HEK293 (cell line): ENCODE measurements around the gene CNIH3.
A peak's percentile ranks its signal among the peaks of the same experiment; 100 is the strongest.

Source experiments
- FEZF1 ChIP-seq: fragments of 450-650 bp; formaldehyde crosslinking; IDR thresholded peaks from 2 replicates; pipeline ENCODE4 v1.5.1; 2016; ENCODE audit warnings: missing biosample characterization, missing genetic modification characterization
- GFI1B ChIP-seq: fragments of 450-650 bp; formaldehyde crosslinking; IDR thresholded peaks from 2 replicates; pipeline ENCODE4 v1.5.1; 2016; ENCODE audit warnings: missing biosample characterization, missing genetic modification characterization
- HOXD13 ChIP-seq: sonication (generic); formaldehyde crosslinking; IDR thresholded peaks from 2 replicates; pipeline ENCODE4 v1.8.0; 2022; ENCODE audit warnings: missing genetic modification reagents, borderline replicate concordance
- KLF8 ChIP-seq: fragments of 450-650 bp; formaldehyde crosslinking; IDR thresholded peaks from 2 replicates; pipeline ENCODE4 v1.5.1; 2016; ENCODE audit warnings: missing biosample characterization, missing genetic modification characterization
- REPIN1 ChIP-seq: fragments of 450-650 bp; formaldehyde crosslinking; IDR thresholded peaks from 2 replicates; pipeline ENCODE4 v1.5.1; 2017; ENCODE audit warnings: missing biosample characterization, missing genetic modification characterization, low read depth
- SP7 ChIP-seq: fragments of 450-650 bp; formaldehyde crosslinking; IDR thresholded peaks from 2 replicates; pipeline ENCODE4 v1.5.1; 2016; ENCODE audit warnings: missing biosample characterization, missing genetic modification characterization
- ZBTB20 ChIP-seq: fragments of 450-650 bp; formaldehyde crosslinking; IDR thresholded peaks from 2 replicates; pipeline ENCODE4 v1.5.1; 2016; ENCODE audit warnings: missing biosample characterization, missing genetic modification characterization
- ZFHX2 ChIP-seq: fragments of 450-650 bp; formaldehyde crosslinking; conservative IDR thresholded peaks from 2 replicates; pipeline ENCODE4 v1.5.1; 2016; ENCODE audit warnings: missing biosample characterization, missing genetic modification characterization
- ZFP69B ChIP-seq: fragments of 450-650 bp; formaldehyde crosslinking; IDR thresholded peaks from 2 replicates; pipeline ENCODE4 v1.5.1; 2016; ENCODE audit warnings: missing biosample characterization, missing genetic modification characterization
- ZNF157 ChIP-seq: fragments of 450-650 bp; formaldehyde crosslinking; IDR thresholded peaks from 2 replicates; pipeline ENCODE4 v1.5.1; 2016; ENCODE audit warnings: missing biosample characterization, missing genetic modification characterization
- ZNF416 ChIP-seq: fragments of 450-650 bp; formaldehyde crosslinking; IDR thresholded peaks from 2 replicates; pipeline ENCODE4 v1.5.1; 2016; ENCODE audit warnings: missing biosample characterization, missing genetic modification characterization
- ZNF423 ChIP-seq: fragments of 450-650 bp; formaldehyde crosslinking; IDR thresholded peaks from 2 replicates; pipeline ENCODE4 v1.5.1; 2016; ENCODE audit warnings: missing biosample characterization, missing genetic modification characterization
- ZNF544 ChIP-seq: fragments of 450-650 bp; formaldehyde crosslinking; IDR thresholded peaks from 2 replicates; pipeline ENCODE4 v1.5.0; 2017; ENCODE audit warnings: missing biosample characterization, missing genetic modification characterization
- ZNF560 ChIP-seq: fragments of 450-650 bp; formaldehyde crosslinking; IDR thresholded peaks from 2 replicates; pipeline ENCODE4 v1.5.1; 2017; ENCODE audit warnings: missing biosample characterization, missing genetic modification characterization, borderline replicate concordance
- ZNF626 ChIP-seq: fragments of 450-650 bp; sonication (Bioruptor Pico); formaldehyde crosslinking; IDR thresholded peaks from 2 replicates; pipeline ENCODE4 v1.5.1; 2018; ENCODE audit warnings: missing biosample characterization, missing genetic modification characterization, inconsistent platforms
- ZNF629 ChIP-seq: fragments of 450-650 bp; formaldehyde crosslinking; IDR thresholded peaks from 2 replicates; pipeline ENCODE4 v1.5.1; 2017; ENCODE audit warnings: missing biosample characterization, missing genetic modification characterization
- ZNF776 ChIP-seq: fragments of 450-650 bp; formaldehyde crosslinking; IDR thresholded peaks from 2 replicates; pipeline ENCODE4 v1.5.0; 2017; ENCODE audit warnings: missing biosample characterization, missing genetic modification characterization, borderline replicate concordance
- TF ChIP-seq, protein P1 (sequence below): fragments of 450-650 bp; formaldehyde crosslinking; IDR thresholded peaks from 2 replicates; pipeline ENCODE4 v1.5.1; 2016; ENCODE audit warnings: missing biosample characterization, missing genetic modification characterization
- TF ChIP-seq, protein P2 (sequence below): fragments of 450-650 bp; formaldehyde crosslinking; IDR thresholded peaks from 2 replicates; pipeline ENCODE4 v1.5.1; 2016; ENCODE audit warnings: missing biosample characterization, missing genetic modification characterization
- TF ChIP-seq, protein P3 (sequence below): fragments of 450-650 bp; formaldehyde crosslinking; IDR thresholded peaks from 2 replicates; pipeline ENCODE4 v1.5.1; 2017; ENCODE audit warnings: missing biosample characterization, missing genetic modification characterization
- TF ChIP-seq, protein P4 (sequence below): fragments of 450-650 bp; formaldehyde crosslinking; IDR thresholded peaks from 2 replicates; pipeline ENCODE4 v1.5.1; 2017; ENCODE audit warnings: missing biosample characterization, missing genetic modification characterization
- TF ChIP-seq, protein P5 (sequence below): fragments of 450-650 bp; formaldehyde crosslinking; IDR thresholded peaks from 2 replicates; pipeline ENCODE4 v1.5.1; 2016; ENCODE audit warnings: missing biosample characterization, missing genetic modification characterization, borderline replicate concordance
- TF ChIP-seq, protein P6 (sequence below): fragments of 450-650 bp; IDR thresholded peaks from 2 replicates; pipeline ENCODE4 v1.5.1; 2018; ENCODE audit warnings: missing biosample characterization, mild to moderate bottlenecking, missing genetic modification characterization
- TF ChIP-seq, protein P7 (sequence below): fragments of 450-650 bp; formaldehyde crosslinking; IDR thresholded peaks from 2 replicates; pipeline ENCODE4 v1.5.1; 2016; ENCODE audit warnings: missing biosample characterization, missing genetic modification characterization

Gene CNIH3

DNA sequence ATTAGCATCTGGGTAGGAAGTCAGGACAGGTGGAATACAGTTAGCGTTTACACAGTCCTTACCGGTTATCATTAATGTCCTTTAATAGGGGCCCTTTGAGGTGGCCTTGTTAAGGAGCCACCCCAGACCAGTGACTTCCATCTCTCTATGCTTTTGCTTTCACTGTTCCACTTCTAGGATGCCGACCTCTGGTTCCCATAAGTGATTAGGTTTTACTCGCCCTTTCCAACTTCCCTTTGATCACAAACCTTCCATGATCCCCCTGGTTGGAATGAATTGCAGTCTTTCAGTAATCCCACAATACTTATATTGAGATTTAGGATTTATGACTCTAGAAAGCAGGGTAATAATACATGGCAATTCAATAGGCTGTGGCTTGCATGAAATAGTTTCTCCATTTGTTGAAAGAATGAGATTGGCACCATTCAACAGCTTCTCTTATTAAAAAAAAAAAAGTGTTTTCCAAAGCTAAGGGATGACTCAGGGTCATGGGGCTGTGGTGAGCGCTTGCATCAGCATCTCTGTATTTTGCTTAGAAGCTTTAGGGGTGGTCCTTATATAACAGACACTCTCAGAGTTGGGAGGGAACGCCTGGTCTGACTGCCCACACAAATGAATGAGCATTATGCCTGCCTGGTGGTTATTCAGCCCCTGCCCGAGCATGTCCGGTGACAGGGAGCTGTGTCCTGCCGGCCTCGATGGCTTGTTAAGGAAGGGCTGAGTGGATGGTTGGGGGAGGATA, 110.5 kb downstream of the CNIH3 start (continued):
- TF ChIP-seq, protein P1, sequence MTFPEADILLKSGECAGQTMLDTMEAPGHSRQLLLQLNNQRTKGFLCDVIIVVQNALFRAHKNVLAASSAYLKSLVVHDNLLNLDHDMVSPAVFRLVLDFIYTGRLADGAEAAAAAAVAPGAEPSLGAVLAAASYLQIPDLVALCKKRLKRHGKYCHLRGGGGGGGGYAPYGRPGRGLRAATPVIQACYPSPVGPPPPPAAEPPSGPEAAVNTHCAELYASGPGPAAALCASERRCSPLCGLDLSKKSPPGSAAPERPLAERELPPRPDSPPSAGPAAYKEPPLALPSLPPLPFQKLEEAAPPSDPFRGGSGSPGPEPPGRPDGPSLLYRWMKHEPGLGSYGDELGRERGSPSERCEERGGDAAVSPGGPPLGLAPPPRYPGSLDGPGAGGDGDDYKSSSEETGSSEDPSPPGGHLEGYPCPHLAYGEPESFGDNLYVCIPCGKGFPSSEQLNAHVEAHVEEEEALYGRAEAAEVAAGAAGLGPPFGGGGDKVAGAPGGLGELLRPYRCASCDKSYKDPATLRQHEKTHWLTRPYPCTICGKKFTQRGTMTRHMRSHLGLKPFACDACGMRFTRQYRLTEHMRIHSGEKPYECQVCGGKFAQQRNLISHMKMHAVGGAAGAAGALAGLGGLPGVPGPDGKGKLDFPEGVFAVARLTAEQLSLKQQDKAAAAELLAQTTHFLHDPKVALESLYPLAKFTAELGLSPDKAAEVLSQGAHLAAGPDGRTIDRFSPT (tag by site-specific recombination) = no peak
- TF ChIP-seq KLF8 (tag by site-specific recombination) = no peak
- TF ChIP-seq SP7 (tag by site-specific recombination) = peak; percentile 49; the same call in 1 of the 2 replicates
- TF ChIP-seq ZNF416 = no peak
- peak; percentile 66 for TF ChIP-seq ZNF629 (tag by site-specific recombination)
- TF ChIP-seq, protein P2, sequence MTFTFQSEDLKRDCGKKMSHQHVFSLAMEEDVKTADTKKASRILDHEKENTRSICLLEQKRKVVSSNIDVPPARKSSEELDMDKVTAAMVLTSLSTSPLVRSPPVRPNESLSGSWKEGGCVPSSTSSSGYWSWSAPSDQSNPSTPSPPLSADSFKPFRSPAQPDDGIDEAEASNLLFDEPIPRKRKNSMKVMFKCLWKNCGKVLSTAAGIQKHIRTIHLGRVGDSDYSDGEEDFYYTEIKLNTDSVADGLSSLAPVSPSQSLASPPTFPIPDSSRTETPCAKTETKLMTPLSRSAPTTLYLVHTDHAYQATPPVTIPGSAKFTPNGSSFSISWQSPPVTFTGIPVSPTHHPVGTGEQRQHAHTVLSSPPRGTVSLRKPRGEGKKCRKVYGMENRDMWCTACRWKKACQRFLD = no peak
- TF ChIP-seq, protein P3, sequence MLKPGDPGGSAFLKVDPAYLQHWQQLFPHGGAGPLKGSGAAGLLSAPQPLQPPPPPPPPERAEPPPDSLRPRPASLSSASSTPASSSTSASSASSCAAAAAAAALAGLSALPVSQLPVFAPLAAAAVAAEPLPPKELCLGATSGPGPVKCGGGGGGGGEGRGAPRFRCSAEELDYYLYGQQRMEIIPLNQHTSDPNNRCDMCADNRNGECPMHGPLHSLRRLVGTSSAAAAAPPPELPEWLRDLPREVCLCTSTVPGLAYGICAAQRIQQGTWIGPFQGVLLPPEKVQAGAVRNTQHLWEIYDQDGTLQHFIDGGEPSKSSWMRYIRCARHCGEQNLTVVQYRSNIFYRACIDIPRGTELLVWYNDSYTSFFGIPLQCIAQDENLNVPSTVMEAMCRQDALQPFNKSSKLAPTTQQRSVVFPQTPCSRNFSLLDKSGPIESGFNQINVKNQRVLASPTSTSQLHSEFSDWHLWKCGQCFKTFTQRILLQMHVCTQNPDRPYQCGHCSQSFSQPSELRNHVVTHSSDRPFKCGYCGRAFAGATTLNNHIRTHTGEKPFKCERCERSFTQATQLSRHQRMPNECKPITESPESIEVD (tag by site-specific recombination) = no peak
- no peak for TF ChIP-seq ZNF544
- TF ChIP-seq ZNF157 (tag by site-specific recombination) = no peak; the same call in 1 of the 2 replicates
- 0 out of 2 replicates have a peak, but pooled peaks have one; percentile 27 for TF ChIP-seq ZFP69B (tag by site-specific recombination)
- TF ChIP-seq, protein P4, sequence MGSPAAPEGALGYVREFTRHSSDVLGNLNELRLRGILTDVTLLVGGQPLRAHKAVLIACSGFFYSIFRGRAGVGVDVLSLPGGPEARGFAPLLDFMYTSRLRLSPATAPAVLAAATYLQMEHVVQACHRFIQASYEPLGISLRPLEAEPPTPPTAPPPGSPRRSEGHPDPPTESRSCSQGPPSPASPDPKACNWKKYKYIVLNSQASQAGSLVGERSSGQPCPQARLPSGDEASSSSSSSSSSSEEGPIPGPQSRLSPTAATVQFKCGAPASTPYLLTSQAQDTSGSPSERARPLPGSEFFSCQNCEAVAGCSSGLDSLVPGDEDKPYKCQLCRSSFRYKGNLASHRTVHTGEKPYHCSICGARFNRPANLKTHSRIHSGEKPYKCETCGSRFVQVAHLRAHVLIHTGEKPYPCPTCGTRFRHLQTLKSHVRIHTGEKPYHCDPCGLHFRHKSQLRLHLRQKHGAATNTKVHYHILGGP = no peak
- peak; percentile 82 for TF ChIP-seq ZFHX2 (tag by site-specific recombination)
- TF ChIP-seq ZNF560 = no peak
- TF ChIP-seq FEZF1 (tag by site-specific recombination) = no peak
- no peak for TF ChIP-seq ZNF626 (tag by site-specific recombination)
- no peak for TF ChIP-seq REPIN1 (tag by site-specific recombination)
- TF ChIP-seq, protein P5, sequence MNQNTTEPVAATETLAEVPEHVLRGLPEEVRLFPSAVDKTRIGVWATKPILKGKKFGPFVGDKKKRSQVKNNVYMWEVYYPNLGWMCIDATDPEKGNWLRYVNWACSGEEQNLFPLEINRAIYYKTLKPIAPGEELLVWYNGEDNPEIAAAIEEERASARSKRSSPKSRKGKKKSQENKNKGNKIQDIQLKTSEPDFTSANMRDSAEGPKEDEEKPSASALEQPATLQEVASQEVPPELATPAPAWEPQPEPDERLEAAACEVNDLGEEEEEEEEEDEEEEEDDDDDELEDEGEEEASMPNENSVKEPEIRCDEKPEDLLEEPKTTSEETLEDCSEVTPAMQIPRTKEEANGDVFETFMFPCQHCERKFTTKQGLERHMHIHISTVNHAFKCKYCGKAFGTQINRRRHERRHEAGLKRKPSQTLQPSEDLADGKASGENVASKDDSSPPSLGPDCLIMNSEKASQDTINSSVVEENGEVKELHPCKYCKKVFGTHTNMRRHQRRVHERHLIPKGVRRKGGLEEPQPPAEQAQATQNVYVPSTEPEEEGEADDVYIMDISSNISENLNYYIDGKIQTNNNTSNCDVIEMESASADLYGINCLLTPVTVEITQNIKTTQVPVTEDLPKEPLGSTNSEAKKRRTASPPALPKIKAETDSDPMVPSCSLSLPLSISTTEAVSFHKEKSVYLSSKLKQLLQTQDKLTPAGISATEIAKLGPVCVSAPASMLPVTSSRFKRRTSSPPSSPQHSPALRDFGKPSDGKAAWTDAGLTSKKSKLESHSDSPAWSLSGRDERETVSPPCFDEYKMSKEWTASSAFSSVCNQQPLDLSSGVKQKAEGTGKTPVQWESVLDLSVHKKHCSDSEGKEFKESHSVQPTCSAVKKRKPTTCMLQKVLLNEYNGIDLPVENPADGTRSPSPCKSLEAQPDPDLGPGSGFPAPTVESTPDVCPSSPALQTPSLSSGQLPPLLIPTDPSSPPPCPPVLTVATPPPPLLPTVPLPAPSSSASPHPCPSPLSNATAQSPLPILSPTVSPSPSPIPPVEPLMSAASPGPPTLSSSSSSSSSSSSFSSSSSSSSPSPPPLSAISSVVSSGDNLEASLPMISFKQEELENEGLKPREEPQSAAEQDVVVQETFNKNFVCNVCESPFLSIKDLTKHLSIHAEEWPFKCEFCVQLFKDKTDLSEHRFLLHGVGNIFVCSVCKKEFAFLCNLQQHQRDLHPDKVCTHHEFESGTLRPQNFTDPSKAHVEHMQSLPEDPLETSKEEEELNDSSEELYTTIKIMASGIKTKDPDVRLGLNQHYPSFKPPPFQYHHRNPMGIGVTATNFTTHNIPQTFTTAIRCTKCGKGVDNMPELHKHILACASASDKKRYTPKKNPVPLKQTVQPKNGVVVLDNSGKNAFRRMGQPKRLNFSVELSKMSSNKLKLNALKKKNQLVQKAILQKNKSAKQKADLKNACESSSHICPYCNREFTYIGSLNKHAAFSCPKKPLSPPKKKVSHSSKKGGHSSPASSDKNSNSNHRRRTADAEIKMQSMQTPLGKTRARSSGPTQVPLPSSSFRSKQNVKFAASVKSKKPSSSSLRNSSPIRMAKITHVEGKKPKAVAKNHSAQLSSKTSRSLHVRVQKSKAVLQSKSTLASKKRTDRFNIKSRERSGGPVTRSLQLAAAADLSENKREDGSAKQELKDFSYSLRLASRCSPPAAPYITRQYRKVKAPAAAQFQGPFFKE = no peak
- no peak for TF ChIP-seq ZNF423 (tag by site-specific recombination)
- TF ChIP-seq, protein P6, sequence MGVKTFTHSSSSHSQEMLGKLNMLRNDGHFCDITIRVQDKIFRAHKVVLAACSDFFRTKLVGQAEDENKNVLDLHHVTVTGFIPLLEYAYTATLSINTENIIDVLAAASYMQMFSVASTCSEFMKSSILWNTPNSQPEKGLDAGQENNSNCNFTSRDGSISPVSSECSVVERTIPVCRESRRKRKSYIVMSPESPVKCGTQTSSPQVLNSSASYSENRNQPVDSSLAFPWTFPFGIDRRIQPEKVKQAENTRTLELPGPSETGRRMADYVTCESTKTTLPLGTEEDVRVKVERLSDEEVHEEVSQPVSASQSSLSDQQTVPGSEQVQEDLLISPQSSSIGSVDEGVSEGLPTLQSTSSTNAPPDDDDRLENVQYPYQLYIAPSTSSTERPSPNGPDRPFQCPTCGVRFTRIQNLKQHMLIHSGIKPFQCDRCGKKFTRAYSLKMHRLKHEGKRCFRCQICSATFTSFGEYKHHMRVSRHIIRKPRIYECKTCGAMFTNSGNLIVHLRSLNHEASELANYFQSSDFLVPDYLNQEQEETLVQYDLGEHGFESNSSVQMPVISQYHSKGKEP = no peak
- no peak for TF ChIP-seq GFI1B (tag by site-specific recombination)
- no peak for TF ChIP-seq ZNF776 (tag by site-specific recombination)
- peak; percentile 73 for TF ChIP-seq ZBTB20 (tag by site-specific recombination)
- TF ChIP-seq, protein P7, sequence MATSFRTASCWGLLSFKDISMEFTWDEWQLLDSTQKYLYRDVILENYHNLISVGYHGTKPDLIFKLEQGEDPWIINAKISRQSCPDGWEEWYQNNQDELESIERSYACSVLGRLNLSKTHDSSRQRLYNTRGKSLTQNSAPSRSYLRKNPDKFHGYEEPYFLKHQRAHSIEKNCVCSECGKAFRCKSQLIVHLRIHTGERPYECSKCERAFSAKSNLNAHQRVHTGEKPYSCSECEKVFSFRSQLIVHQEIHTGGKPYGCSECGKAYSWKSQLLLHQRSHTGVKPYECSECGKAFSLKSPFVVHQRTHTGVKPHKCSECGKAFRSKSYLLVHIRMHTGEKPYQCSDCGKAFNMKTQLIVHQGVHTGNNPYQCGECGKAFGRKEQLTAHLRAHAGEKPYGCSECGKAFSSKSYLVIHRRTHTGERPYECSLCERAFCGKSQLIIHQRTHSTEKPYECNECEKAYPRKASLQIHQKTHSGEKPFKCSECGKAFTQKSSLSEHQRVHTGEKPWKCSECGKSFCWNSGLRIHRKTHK (tag by site-specific recombination) = no peak
- TF ChIP-seq HOXD13 (CRISPR knock-in tag) = no peak
